HG02759 (cell line): ENCODE data around the gene HARS1.
A peak's percentile ranks its signal among the peaks of the same experiment; 100 is the strongest.
"Not testable (repeated sequence)": the region's sequence is repeated elsewhere in the genome, so short reads cannot be mapped to it uniquely, and the experiment has no call there.

ENCODE experiments used
- ATAC-seq: cut with Tn5 transposase; IDR thresholded peaks from one replicate; pipeline ENCODE4 v1.9.1; 2021; ENCODE audit warnings: mild to moderate bottlenecking, moderate library complexity; ENCODE audit not compliant: unreplicated experiment

Gene HARS1

GRCh38 chr5:140690941-140691924 is at the start of gene HARS1, which contains the start of gene HARS2:
Gene HARS1 (minus strand): TSS chr5:140691370. CDS start chr5:140691304, 66 bp downstream.
Gene HARS2 (plus strand): TSS chr5:140691455. CDS start chr5:140691649, 194 bp downstream.
- ATAC-seq = peak; percentile 98

- ATAC-seq = no peak
These were observed 46.3 kb upstream of the HARS1 start for GRCh38 chr5:140737486-140737885.

DNA sequence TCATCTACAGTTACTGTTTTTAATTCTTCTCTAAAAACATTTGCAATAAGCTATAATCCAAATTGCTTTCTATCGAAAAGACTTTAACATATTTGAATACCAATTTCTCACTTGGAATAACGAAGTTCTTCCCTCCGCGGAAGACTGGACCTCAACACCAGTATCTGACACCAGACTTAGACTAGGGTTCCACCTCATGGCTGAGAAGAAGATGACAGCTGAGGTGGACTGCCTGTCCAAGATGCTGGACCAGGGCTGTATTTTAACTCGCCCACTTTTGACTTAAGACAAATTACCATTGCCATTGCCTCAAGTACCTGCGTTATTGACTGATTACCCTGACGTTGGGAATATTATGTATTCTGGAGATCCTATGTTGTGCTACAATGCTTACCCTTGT is 43.2 kb upstream of the HARS1 start:
- ATAC-seq = no peak

DNA sequence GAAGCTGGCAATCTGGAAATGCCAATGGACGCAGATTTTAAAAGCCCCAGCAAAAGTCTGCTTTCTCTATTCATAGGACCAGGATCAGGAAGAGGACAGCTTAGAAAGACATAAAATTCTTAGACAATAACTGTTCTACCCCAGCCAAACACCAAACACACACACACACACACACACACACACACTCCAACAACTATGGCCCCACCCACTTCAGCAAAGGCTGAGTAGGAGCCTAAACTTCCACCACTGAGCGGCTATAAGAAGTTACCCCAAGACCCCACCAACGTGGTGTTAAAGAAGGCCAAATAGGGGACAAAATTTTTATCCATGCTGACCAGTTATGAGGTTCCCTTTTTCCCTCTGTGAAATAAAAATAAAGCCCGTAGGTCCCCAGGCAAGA is 41.9 kb upstream of the HARS1 start:
- no peak for ATAC-seq

DNA sequence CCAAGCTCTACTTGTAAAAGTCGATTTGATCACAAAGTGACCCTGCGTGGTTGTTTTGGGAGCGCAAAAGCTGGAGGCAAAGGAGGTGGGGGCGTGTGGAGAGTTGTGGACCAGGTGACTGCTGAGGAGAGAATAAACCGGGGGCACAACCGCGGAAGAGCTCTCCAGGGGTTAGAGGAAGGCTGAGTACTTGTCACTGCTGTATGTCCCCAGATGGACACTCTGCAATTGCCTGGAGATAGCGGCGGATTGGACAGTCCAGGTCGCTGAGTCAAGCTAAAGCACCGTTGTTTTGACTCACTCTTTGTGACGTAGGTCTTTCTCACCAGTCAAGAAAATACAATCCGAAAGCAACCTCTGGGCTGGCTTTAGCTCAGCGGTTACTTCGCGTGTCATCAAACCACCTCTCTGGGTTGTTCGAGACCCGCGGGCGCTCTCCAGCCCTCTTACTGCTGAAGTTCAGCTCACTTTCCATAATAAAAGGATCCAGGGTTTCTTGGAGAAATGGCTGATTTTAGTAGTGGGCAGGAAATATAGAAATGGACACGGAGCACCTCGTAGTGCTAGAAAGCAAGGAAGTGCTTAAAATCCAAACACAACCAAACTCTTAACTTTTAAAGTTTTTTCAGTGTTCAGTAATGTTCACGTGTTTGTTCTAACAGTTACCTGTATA is 34.8 kb upstream of the HARS1 start:
- ATAC-seq = peak; percentile 91

DNA sequence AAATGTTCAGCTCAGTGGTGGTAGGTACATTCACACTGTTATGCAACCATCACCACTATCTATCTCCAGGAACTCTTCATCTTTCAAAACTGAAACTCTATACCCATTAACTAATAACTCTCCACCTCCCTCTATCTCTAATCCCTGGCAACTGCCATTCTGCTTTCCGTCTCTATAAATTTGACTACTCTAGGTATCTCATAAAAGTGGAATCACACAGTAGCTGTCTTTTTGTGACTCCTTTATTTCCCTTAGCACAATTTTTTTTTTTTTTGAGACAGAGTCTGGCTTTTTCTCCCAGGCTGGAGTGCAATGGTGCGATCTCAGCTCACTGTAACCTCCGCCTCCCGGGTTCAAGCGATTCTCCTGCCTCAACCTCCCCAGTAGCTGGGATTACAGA is 30.2 kb upstream of the HARS1 start:
- not testable (repeated sequence) for ATAC-seq

DNA sequence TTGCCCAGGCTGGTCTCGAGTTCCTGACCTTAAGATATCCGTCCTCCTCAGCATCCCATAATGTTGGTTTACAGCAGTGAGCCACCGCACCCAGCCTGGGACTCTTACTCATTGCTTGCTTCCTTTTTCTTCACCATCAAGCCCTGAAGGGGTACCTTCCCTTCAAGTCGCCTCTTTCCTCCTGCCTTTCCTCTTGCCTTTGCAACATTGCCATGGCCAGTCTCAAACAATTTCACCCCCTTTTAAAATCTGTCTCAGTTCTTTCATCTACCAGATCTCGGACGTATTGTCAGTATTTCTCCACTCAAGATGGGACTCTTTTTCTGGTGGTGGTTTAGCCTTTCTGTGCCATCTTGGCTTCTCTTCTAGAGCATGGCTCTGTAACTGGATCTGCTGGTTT is 29.6 kb upstream of the HARS1 start:
- ATAC-seq = not testable (repeated sequence)

DNA sequence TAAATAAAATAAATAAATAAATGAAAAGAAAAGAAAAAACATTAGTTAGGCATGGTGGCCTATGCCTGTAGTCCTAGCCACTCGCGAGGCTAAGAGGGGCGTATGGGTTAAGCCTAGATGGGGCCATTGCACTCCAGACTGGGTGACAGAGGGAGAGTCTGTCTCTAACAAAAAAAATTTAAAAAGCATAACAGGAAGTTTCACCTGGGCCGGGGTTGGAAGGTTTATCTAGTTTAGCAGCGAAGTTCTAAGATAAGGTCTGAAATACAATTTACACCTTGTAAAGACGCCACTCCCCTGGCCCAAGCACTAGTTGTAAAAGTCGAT is 27.1 kb upstream of the HARS1 start:
- no peak for ATAC-seq

- not testable (repeated sequence) for ATAC-seq
These were observed 25.1 kb upstream of the HARS1 start for GRCh38 chr5:140716238-140716637.

DNA sequence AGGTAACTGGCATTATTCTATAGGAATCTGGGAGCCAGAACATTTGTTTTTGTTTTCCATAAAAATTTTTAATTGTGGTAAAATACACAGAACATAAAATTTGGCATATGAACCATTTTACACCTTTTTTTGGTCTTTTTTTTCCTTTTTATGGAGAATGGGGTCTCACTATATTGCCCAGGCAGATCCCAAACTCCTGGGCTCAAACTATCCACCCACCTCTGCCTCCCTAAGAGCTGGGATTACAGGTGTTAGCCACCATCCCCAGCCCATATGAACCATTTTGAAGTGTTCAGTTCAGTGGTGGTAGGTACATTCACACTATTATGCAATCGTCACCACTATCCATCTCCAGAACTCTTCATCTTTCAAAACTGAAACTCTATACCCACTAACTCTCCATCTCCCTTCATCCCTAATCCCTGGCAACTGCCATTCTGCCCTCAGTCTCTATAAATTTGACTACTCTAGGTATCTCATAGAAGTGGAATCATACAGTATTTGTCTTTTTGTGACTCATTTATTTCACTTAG is 22.5 kb upstream of the HARS1 start:
- no peak for ATAC-seq

DNA sequence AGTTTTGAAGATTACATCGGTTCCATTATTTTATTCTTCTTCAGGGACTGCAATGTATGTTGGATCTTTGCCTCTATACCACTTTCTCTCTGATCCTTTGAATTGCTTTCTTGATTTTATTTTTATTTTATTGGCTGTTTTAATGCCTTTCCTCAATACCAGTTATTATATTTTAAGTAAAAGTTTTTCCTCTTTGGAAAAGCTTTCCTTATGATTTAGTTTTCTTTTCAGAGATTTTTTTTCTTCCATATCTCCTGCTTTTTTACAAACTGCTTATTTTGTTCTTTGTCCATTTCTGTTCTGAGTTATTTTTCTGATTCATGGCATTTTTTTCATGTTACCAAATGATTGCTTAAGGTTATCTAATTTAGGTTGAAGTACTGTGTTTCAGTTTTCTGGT is 20.6 kb upstream of the HARS1 start:
- ATAC-seq = no peak

DNA sequence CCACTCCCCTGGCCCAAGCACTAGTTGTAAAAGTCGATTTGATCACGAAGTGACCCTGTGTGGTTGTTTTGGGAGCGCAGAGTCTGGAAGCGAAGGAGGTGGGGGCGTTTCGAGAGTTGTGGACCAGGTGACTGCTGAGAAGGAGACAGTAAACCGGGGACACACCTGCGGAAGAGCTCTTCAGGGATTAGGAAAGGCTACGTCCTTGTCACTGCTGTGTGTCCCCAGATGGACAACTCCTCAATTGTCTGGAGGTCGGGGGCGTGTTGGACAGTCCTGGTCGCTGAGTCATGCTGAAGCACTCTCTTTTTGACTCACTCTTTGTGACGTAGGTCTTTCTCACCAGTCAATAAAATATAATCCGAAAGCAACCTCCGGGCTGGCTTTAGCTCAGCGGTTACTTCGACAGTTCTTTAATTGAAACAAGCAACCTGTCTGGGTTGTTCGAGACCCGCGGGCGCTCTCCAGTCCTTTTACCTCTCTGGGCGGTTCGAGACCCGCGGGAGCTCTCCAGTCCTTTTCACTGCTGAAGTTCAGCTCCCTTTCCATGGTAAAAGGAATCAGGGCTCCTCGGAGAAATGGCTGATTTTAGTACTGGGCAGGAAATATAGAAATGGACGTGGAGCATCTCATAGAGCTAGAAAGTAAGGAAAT is 19.9 kb upstream of the HARS1 start:
- ATAC-seq = peak; percentile 90

DNA sequence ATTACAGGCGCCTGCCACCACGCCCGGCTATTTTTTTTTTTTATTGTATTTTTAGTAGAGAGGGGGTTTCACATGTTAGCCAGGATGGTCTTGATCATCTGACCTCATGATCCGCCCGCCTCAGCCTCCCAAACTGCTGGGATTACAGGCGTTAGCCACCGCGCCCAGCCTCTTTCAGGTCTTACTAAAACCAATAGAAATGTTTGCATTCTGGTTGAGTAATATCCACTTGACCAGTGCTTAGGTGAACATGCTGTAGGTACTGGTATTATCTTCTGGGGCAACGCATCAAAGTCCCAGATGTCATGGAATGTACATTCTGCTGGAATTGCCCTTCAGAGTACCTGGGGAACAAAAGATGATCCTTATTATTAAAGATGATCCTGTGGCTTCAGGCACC is 17.6 kb upstream of the HARS1 start:
- ATAC-seq = not testable (repeated sequence)

DNA sequence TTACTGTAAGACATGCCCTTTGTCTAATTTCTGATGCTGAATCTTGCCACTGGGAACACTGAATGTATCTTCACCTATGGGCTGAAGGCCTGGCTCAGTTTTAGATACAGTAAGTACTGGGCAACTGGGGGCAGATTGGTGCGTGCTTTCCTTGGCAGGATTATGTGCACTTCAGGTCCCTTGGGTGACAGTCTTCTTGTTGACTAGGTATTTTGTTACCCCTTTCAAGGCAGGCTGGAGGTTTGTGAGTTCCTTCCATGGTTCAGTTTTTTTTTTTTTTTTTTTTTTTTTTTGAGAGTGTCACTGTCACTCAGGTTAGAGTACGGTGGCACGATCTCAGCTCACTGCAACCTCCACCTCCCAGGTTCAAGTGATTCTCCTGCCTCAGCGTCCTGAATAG is 16.6 kb upstream of the HARS1 start:
- ATAC-seq = no peak

- ATAC-seq = peak; percentile 96
These were observed 9.3 kb upstream of the HARS1 start, which contains the start of gene ZMAT2 for GRCh38 chr5:140700177-140701144. Gene ZMAT2 (plus strand): TSS chr5:140700447. CDS start chr5:140700461, 14 bp downstream.

DNA sequence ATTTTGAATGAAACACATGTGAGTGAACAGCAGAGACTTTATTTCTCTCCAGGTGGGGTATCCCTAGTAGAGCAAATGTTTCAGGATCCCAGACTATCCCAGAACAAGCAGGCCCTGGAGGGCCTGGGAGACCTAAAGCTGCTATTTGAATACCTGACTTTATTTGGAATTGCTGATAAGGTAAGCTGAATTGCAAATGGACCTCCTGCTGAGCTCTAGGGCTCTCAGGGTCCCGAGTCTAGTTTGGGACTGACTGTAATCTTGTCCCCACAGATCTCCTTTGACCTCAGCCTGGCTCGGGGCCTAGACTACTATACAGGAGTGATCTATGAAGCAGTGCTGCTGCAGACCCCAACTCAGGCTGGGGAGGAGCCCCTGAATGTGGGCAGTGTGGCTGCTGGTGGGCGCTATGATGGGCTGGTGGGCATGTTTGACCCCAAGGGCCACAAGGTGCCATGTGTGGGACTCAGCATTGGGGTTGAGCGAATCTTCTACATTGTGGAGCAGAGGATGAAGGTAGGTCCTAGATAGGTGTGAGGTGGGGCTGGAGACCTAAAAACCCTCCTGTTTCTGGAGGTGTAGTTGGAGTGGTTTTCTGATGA is 5.8 kb upstream of the HARS1 start:
- no peak for ATAC-seq

DNA sequence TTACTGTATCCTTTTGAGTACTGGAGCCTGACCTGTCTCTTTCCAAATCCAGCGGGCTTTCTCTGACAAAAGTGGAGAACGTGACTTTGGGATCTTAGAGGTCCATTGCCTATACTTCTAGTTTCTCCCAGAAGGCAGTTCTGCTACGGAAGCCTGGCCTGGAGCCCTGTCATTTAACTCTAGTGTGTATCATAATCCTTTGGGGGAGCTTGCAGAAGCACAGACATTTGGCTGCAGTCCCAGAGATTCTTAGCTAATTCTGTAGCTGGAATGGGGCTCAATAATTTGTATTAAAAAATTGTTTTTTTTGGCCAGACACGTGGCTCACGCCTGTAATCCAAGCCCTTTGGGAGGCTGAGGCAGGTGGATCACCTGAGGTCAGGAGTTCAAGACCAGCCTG is 3.1 kb upstream of the HARS1 start:
- ATAC-seq = no peak

- no peak for ATAC-seq
These were observed 716 bp downstream of the HARS1 start for GRCh38 chr5:140690376-140690932.

DNA sequence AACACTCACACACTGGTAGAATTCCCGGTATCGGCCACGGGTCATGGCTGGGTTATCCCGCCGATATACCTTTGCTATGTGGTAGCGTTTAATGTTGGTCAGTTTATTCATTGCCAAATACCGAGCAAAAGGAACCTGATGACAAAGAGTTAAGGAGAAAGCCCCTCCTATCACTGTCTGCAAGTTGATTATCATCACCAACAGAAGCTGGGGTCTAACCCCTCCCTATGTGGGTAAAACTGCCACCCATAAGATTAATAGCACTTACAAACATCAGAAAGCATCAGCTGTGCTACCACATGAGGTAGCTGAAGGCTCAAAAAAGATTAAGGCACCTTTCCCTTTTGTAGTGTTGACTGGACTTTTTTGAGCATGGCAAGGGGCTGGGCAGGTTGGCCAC is 12.2 kb downstream of the HARS1 start:
- ATAC-seq = no peak
